Fibroblast of villous mesenchyme (primary cell): Measurements from ENCODE around the gene COG2. TPM values are rescaled to one million over a fixed set of nuclear protein-coding genes. Genes with fewer than 3 reads are reported as not detected.

Experiments
- DNase-seq: peaks from one replicate; pipeline ENCODE4 v3.0.0-alpha.2; 2010; ENCODE audit warnings: low read depth
- H3K4me3 ChIP-seq: 2 replicates; pipeline ENCODE4 v1.5.1; 2011; ENCODE audit warnings: low read depth, mild to moderate bottlenecking, low read length
- total RNA-seq: library from RNA; depleted of rRNA; stranded (reverse); fragments of >200 nt; gene quantifications from 2 replicates; pipeline ENCODE4 v1.2.3, GENCODE V29; 2012
- TF ChIP-seq, protein P1 (sequence below): IDR thresholded peaks from 2 replicates; pipeline ENCODE4 v1.5.1; 2012; ENCODE audit warnings: low read depth, mild to moderate bottlenecking, low read length; ENCODE audit not compliant: insufficient read depth

The COG2 gene
- total RNA-seq, 1 donor, result 21.6 TPM

DNA sequence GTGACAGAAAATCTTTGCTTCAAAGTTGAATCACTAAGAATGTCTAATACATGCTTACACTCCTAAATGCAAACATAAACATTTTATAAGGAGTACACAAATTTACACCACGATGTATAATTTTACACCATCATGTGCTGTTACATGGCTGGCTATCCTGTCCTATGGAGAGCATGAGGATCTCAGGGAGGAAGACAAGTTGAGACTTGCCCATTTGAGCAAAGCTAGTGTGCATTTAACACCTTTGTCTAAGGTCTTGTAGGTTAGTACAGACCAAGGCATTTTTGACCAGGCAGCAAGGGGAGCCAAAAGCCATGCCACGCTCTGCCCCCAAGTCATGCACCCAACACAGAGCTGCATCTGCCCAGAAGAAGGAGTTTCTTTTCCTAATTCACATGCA lies 14.5 kb upstream of the COG2 start:
- no peak for DNase-seq
- TF ChIP-seq, protein P1, sequence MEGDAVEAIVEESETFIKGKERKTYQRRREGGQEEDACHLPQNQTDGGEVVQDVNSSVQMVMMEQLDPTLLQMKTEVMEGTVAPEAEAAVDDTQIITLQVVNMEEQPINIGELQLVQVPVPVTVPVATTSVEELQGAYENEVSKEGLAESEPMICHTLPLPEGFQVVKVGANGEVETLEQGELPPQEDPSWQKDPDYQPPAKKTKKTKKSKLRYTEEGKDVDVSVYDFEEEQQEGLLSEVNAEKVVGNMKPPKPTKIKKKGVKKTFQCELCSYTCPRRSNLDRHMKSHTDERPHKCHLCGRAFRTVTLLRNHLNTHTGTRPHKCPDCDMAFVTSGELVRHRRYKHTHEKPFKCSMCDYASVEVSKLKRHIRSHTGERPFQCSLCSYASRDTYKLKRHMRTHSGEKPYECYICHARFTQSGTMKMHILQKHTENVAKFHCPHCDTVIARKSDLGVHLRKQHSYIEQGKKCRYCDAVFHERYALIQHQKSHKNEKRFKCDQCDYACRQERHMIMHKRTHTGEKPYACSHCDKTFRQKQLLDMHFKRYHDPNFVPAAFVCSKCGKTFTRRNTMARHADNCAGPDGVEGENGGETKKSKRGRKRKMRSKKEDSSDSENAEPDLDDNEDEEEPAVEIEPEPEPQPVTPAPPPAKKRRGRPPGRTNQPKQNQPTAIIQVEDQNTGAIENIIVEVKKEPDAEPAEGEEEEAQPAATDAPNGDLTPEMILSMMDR, result no peak
- H3K4me3 ChIP-seq, result no peak overlapping the region

- no peak overlapping the region for H3K4me3 ChIP-seq
- TF ChIP-seq, protein P1, result no peak
- no peak for DNase-seq
These were observed 12.8 kb upstream of the COG2 start for GRCh38 chr1:230629511-230629910.

DNA sequence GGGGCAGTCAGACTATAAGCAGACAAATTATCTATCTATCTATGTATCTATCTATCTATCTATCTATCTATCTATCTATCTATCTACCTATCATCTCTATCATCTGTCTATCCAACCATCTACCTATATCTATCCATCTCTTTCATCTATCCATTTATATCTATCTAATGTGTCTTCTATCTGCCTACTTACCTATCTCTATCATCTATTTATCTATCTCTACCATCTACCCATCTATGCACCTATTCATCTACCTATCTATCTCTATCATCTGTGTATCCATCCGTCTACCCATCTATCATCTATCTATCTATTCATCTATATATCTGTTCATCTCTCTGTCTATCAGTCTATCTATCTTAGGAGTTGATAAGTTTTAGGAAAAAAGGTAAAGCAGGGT lies 10.8 kb upstream of the COG2 start:
- H3K4me3 ChIP-seq, result no peak overlapping the region
- TF ChIP-seq, protein P1, result no peak
- no peak for DNase-seq

DNA sequence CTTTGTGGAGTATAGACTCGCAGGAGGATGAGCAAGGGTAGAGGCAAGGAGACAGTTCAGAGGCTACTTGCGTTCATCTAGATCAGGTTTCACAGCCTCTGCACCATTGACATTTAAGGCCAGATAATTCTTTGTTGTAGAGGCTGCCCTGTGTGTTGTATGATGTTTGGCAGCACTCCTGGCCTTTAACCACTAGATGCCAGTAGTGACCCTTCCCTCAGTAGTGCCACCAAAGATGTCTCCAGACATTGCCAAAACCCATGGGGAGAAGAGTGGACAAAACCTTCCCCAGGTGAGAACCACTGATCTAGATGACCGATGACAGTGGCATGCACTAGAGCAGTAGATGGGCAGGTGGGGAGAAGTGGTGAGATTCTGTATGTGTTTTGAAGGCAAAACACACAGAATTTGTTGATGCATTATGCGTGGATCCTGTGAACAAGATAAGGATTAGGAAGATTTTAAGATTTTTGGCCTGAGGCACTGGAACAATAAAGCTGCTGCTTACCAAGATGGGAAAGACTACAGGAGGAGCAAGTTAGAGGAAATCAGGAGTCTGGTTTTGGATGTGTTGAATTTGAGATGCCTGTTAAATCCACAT lies 9.9 kb upstream of the COG2 start:
- no peak overlapping the region for H3K4me3 ChIP-seq
- peak; percentile 32 for DNase-seq
- TF ChIP-seq, protein P1, result peak; percentile 63

- TF ChIP-seq, protein P1, result no peak
- no peak for DNase-seq
- no peak overlapping the region for H3K4me3 ChIP-seq
These were observed 8.8 kb upstream of the COG2 start for GRCh38 chr1:230633469-230633868.

GRCh38 chr1:230634384-230634783 lies 7.9 kb upstream of the COG2 start:
- no peak for DNase-seq
- TF ChIP-seq, protein P1, result no peak
- no peak overlapping the region for H3K4me3 ChIP-seq

- H3K4me3 ChIP-seq, result no peak overlapping the region
These were observed 5.6 kb upstream of the COG2 start for GRCh38 chr1:230636575-230637148.

More at GRCh38 chr1:230636575-230637148, 5.6 kb upstream of the COG2 start:
- no peak for DNase-seq
- TF ChIP-seq, protein P1, result no peak
